Measurements from ENCODE around the gene SKIC3. TPM values are rescaled to one million over a fixed set of nuclear protein-coding genes. Genes with fewer than 3 reads are reported as not detected.

The SKIC3 gene
- total and polyA plus RNA-seq, 4 donors: 13.4 to 53.8 (median 29.0) TPM

DNA sequence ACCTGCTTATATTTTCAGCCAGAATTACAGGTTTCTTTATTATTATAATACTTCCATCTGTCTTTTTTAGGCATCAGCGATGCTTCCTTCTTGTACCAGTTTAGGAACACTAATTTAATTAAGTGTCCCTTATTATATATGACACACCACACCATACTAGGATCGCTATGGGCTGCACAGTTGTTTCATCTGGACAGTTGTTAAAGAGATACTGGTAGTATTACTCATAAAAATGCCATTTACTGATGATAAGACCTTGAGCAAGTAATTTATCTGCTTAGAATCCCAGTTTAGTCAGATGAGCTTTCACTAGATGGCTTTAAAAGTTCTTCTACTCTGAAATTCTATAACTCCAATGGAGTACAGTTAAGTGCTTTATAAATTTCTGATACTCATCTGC lies 17.2 kb upstream of the SKIC3 start:
- Histone ChIP-seq H3K9me3 (ENCODE audit: control insufficient read depth in 4 of 4, low read length in 3 of 4) (no peaks in the 10 kb centered on the region), H3K9ac (ENCODE audit: low read depth in 1 of 2, low read length in 2 of 2) (no peak overlapping the region), H3K36me3 (ENCODE audit: control insufficient read depth in 4 of 4, insufficient read depth in 3 of 4, low read depth in 1 of 4, low read length in 3 of 4) (peaks cover 0 to 9% (median 1%) of the 10 kb centered on the region in 4 donors), H3K4me3 (ENCODE audit: low read depth in 1 of 3, low read length in 3 of 3) (no peak overlapping the region), H3K27ac (ENCODE audit: low read depth in 1 of 2, low read length in 2 of 2) (no peak overlapping the region), H3K4me1 (ENCODE audit: control insufficient read depth in 4 of 4, insufficient read depth in 4 of 4, low read length in 3 of 4) (no peaks in the 10 kb centered on the region), H3K27me3 (ENCODE audit: control insufficient read depth in 4 of 4, insufficient read depth in 4 of 4, low read length in 3 of 4) (no peaks in the 10 kb centered on the region)
- TF ChIP-seq, protein P1, sequence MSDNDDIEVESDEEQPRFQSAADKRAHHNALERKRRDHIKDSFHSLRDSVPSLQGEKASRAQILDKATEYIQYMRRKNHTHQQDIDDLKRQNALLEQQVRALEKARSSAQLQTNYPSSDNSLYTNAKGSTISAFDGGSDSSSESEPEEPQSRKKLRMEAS (IDR thresholded peaks at IDR 0.05): no peak
- TF ChIP-seq HNF4G (IDR thresholded peaks at IDR 0.05) (no peak), FOXA1 (IDR thresholded peaks at IDR 0.05) (no peak), HNF4A (conservative IDR thresholded peaks at IDR 0.05) (no peak), SP1 (IDR thresholded peaks at IDR 0.05) (no peak), GABPA (IDR thresholded peaks at IDR 0.05 in 1 of 2, conservative IDR thresholded peaks at IDR 0.05 in 1 of 2) (no peak), JUND (IDR thresholded peaks at IDR 0.05) (no peak), YY1 (IDR thresholded peaks at IDR 0.05) (no peak), FOXA2 (IDR thresholded peaks at IDR 0.05) (no peak), RAD21 (IDR thresholded peaks at IDR 0.05) (no peak), EGR1 (IDR thresholded peaks at IDR 0.05; ENCODE audit: low read depth in 2 of 2) (no peak)
- TF ChIP-seq, protein P2, sequence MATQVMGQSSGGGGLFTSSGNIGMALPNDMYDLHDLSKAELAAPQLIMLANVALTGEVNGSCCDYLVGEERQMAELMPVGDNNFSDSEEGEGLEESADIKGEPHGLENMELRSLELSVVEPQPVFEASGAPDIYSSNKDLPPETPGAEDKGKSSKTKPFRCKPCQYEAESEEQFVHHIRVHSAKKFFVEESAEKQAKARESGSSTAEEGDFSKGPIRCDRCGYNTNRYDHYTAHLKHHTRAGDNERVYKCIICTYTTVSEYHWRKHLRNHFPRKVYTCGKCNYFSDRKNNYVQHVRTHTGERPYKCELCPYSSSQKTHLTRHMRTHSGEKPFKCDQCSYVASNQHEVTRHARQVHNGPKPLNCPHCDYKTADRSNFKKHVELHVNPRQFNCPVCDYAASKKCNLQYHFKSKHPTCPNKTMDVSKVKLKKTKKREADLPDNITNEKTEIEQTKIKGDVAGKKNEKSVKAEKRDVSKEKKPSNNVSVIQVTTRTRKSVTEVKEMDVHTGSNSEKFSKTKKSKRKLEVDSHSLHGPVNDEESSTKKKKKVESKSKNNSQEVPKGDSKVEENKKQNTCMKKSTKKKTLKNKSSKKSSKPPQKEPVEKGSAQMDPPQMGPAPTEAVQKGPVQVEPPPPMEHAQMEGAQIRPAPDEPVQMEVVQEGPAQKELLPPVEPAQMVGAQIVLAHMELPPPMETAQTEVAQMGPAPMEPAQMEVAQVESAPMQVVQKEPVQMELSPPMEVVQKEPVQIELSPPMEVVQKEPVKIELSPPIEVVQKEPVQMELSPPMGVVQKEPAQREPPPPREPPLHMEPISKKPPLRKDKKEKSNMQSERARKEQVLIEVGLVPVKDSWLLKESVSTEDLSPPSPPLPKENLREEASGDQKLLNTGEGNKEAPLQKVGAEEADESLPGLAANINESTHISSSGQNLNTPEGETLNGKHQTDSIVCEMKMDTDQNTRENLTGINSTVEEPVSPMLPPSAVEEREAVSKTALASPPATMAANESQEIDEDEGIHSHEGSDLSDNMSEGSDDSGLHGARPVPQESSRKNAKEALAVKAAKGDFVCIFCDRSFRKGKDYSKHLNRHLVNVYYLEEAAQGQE (IDR thresholded peaks at IDR 0.05): no peak
- TF ChIP-seq, protein P3, sequence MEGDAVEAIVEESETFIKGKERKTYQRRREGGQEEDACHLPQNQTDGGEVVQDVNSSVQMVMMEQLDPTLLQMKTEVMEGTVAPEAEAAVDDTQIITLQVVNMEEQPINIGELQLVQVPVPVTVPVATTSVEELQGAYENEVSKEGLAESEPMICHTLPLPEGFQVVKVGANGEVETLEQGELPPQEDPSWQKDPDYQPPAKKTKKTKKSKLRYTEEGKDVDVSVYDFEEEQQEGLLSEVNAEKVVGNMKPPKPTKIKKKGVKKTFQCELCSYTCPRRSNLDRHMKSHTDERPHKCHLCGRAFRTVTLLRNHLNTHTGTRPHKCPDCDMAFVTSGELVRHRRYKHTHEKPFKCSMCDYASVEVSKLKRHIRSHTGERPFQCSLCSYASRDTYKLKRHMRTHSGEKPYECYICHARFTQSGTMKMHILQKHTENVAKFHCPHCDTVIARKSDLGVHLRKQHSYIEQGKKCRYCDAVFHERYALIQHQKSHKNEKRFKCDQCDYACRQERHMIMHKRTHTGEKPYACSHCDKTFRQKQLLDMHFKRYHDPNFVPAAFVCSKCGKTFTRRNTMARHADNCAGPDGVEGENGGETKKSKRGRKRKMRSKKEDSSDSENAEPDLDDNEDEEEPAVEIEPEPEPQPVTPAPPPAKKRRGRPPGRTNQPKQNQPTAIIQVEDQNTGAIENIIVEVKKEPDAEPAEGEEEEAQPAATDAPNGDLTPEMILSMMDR (IDR thresholded peaks at IDR 0.05; ENCODE audit: low read depth, low read length, missing input control): no peak
- TF ChIP-seq, protein P4, sequence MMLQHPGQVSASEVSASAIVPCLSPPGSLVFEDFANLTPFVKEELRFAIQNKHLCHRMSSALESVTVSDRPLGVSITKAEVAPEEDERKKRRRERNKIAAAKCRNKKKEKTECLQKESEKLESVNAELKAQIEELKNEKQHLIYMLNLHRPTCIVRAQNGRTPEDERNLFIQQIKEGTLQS (IDR thresholded peaks at IDR 0.05): no peak
- no peak for DNase-seq (ENCODE audit: low spot score)
- WGBS: over 99% methylated on average over 2 of the region's 2 CpGs

DNA sequence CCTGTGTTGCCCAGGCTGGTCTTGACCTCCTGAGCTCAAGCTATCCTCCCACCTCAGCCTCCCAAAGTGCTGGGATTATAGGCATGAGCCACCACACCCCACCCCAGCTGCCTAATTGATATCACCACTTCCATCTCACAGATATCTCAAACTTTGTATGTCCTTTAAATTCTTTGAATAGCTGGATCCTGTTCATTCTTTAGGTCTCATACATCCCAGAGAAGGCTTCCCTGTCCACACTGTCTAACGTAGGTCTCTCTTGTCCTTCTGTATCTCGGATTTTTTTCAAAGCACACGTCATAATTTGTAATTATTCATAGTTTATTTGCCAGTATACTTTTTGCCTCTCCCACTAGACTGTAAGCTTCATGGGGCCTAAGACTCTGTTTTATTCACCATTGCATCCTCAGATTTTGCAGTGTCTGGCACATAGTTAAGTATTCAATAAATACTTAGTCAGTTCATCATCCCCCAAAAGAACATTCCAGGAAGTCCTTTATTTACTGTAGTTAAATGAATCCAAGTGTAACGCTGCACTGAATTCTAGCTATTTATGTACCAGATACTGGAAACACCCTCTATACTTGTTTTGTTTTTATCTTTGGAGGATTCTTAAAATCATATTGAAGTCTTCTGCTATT lies 10.6 kb upstream of the SKIC3 start:
- Histone ChIP-seq H3K4me3 (ENCODE audit: low read depth in 1 of 3, low read length in 3 of 3) (no peak overlapping the region), H3K9me3 (ENCODE audit: control insufficient read depth in 4 of 4, low read length in 3 of 4) (no peaks in the 10 kb centered on the region), H3K36me3 (ENCODE audit: control insufficient read depth in 4 of 4, insufficient read depth in 3 of 4, low read depth in 1 of 4, low read length in 3 of 4) (peaks cover 0 to 6% (median 2%) of the 10 kb centered on the region in 4 donors), H3K27ac (ENCODE audit: low read depth in 1 of 2, low read length in 2 of 2) (no peak overlapping the region), H3K9ac (ENCODE audit: low read depth in 1 of 2, low read length in 2 of 2) (no peak overlapping the region), H3K27me3 (ENCODE audit: control insufficient read depth in 4 of 4, insufficient read depth in 4 of 4, low read length in 3 of 4) (no peaks in the 10 kb centered on the region), H3K4me1 (ENCODE audit: control insufficient read depth in 4 of 4, insufficient read depth in 4 of 4, low read length in 3 of 4) (no peaks in the 10 kb centered on the region)
- no peak for DNase-seq (ENCODE audit: low spot score)
- WGBS: 93% methylated on average over 4 of the region's 4 CpGs
- no peak for TF ChIP-seq TAF1 (conservative IDR thresholded peaks at IDR 0.05)
- TF ChIP-seq, protein P1 (IDR thresholded peaks at IDR 0.05): no peak
- no peak for TF ChIP-seq JUND (IDR thresholded peaks at IDR 0.05)
- no peak for TF ChIP-seq FOXA2 (IDR thresholded peaks at IDR 0.05)
- TF ChIP-seq EGR1 (IDR thresholded peaks at IDR 0.05; ENCODE audit: low read depth in 2 of 2): no peak
- no peak for TF ChIP-seq GABPA (IDR thresholded peaks at IDR 0.05 in 1 of 2, conservative IDR thresholded peaks at IDR 0.05 in 1 of 2)
- no peak for TF ChIP-seq HNF4A (conservative IDR thresholded peaks at IDR 0.05)
- TF ChIP-seq, protein P4 (IDR thresholded peaks at IDR 0.05): no peak
